ENCODE measurements around the gene CDK14. TPM values are rescaled to one million over a fixed set of nuclear protein-coding genes. Genes with fewer than 3 reads are reported as not detected.

The CDK14 gene
- total and polyA plus RNA-seq, 8 donors: 0.58 to 43.9 (median 12.2) TPM

DNA sequence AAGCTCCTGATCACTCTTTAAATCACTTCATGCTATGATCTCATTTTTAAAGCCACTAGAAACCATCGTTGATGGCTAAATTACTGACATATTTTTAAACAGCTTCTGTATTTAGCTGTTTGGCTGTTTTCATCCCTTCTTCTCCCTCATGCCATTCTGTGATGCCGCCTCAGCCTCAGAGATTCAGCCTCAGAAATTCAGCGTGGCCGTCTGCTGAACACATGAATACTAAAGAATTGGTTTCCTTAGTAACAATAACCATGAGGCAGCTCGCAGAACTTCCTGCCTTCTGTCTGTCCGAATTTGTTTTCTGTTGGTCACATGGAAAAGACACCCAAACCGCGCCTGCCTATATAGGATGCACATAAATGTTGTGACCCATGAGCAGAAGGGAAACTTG is 637.1 kb downstream of the CDK14 start:
- no peak overlapping the region for H3K27ac ChIP-seq
- no peak for DNase-seq
- TF ChIP-seq POLR2A (IDR thresholded peaks at IDR 0.05) (no peak), POLR2AphosphoS5 (IDR thresholded peaks at IDR 0.05) (no peak), EP300 (IDR thresholded peaks at IDR 0.05) (no peak)
- TF ChIP-seq, protein P1, sequence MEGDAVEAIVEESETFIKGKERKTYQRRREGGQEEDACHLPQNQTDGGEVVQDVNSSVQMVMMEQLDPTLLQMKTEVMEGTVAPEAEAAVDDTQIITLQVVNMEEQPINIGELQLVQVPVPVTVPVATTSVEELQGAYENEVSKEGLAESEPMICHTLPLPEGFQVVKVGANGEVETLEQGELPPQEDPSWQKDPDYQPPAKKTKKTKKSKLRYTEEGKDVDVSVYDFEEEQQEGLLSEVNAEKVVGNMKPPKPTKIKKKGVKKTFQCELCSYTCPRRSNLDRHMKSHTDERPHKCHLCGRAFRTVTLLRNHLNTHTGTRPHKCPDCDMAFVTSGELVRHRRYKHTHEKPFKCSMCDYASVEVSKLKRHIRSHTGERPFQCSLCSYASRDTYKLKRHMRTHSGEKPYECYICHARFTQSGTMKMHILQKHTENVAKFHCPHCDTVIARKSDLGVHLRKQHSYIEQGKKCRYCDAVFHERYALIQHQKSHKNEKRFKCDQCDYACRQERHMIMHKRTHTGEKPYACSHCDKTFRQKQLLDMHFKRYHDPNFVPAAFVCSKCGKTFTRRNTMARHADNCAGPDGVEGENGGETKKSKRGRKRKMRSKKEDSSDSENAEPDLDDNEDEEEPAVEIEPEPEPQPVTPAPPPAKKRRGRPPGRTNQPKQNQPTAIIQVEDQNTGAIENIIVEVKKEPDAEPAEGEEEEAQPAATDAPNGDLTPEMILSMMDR (IDR thresholded peaks at IDR 0.05): no peak
- no peak overlapping the region for H3K4me3 ChIP-seq
- no peaks in the 10 kb centered on the region for H3K36me3 ChIP-seq
- H3K27me3 ChIP-seq: no peaks in the 10 kb centered on the region
- no peaks in the 10 kb centered on the region for H3K4me1 ChIP-seq
- WGBS, 5 donors: 77 to 82% (median 78%) methylated on average over 8 of the region's 8 CpGs
- no peaks in the 10 kb centered on the region for H3K9me3 ChIP-seq
- intact Hi-C loops (cut with DNase I; ENCODE audit: low total_unique reads): no loop called here

DNA sequence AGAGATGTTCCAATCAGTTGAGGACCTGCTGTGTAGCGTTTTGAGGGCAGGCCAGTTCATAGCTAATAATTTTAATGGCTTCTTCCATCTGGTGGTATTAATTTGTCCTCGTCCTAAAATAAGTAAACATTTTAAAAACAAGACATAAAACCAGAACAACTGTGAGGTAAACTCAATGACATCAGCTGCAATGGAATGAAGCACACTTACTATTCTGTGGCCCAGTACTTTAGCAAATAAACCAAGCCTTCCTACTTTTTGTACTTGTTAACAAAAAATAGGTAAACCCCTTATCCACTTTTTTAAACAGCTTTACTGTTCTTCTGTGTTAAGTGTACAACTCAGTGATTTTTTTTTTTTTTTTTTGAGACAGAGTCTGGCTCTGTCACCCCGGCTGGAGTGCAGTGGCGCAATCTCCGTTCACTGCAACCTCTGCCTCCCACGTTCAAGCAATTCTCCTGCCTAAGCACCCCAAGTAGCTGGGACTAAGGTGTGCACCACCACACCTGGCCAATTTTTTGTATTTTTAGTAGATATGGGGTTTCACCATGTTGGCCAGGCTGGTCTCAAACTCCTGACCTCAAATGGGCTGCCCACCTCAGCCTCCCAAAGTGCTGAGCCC is 639.2 kb downstream of the CDK14 start:
- 75 to 87% (median 84%) methylated on average over 6 of the region's 6 CpGs for WGBS, 5 donors
- H3K36me3 ChIP-seq: no peaks in the 10 kb centered on the region
- no peak for TF ChIP-seq POLR2AphosphoS5 (IDR thresholded peaks at IDR 0.05)

DNA sequence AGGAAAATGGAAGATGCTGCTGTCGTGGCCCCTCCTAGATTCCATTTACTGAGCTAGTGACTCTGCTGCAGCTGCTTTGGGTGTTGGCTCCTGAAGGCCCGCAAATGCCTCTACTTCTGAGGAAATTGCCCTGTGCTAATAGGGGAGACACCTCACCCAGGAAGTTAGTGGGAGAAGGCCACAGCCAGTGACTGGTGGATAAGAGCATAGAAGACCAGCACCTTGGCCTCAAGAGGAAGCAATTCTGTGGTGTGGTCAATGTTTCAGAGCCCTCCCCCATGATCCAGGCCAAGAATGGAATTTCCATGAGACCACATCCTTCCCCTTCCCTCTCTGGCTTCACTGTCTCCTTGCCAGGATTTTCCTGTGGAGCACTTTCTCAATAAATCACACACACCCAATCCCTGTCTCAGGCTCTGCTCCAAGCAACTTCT is 643.1 kb downstream of the CDK14 start:
- intact Hi-C loops (cut with DNase I; ENCODE audit: low total_unique reads): no loop called here
- Histone ChIP-seq H3K4me1 (peaks cover 0 to 13% (median 5%) of the 10 kb centered on the region in 4 donors), H3K36me3 (no peaks in the 10 kb centered on the region), H3K27ac (no peak overlapping the region), H3K9me3 (no peaks in the 10 kb centered on the region), H3K27me3 (no peaks in the 10 kb centered on the region), H3K4me3 (no peak overlapping the region)
- TF ChIP-seq POLR2AphosphoS5 (IDR thresholded peaks at IDR 0.05) (no peak), POLR2A (IDR thresholded peaks at IDR 0.05) (no peak), EP300 (IDR thresholded peaks at IDR 0.05) (no peak)
- TF ChIP-seq, protein P1 (IDR thresholded peaks at IDR 0.05): no peak
- DNase-seq: peak in 1 of 2 donors; percentile 38
- WGBS, 5 donors: 48 to 65% (median 54%) methylated on average over 2 of the region's 2 CpGs

More for the DNA sequence above, 639.2 kb downstream of the CDK14 start:
- intact Hi-C loops (cut with DNase I; ENCODE audit: low total_unique reads): no loop called here
- no peak overlapping the region for H3K27ac ChIP-seq
- no peaks in the 10 kb centered on the region for H3K27me3 ChIP-seq
- no peak overlapping the region for H3K4me3 ChIP-seq
- DNase-seq: no peak
- H3K9me3 ChIP-seq: no peaks in the 10 kb centered on the region
- peaks cover 0 to 11% (median 4%) of the 10 kb centered on the region in 4 donors for H3K4me1 ChIP-seq

DNA sequence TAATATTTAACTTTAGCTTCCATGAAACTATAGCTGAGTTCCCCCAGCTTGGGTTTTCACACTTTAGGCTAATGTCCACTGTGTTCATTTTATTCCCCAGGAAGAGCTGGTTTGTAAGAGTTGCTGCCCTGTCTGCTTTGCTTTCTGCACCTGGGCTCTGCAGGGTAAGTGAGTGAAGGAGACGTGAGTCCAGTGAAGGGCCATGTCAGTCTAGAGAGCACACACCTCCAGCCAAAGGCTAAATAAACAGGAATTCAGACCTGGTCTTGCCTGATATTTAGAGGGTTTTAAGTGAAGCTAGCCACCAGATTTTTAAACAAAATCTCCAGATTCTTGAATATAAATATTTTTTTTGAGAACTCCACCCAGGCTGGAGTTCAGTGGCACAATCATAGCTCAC is 643.7 kb downstream of the CDK14 start:
- Histone ChIP-seq H3K4me1 (peaks cover 0 to 13% (median 5%) of the 10 kb centered on the region in 4 donors), H3K9me3 (no peaks in the 10 kb centered on the region), H3K36me3 (no peaks in the 10 kb centered on the region), H3K4me3 (no peak overlapping the region), H3K27ac (no peak overlapping the region), H3K27me3 (no peaks in the 10 kb centered on the region)
- DNase-seq: no peak
- TF ChIP-seq, protein P1 (IDR thresholded peaks at IDR 0.05): no peak
- no peak for TF ChIP-seq EP300 (IDR thresholded peaks at IDR 0.05)
- no peak for TF ChIP-seq POLR2AphosphoS5 (IDR thresholded peaks at IDR 0.05)
- TF ChIP-seq POLR2A (IDR thresholded peaks at IDR 0.05): no peak
- WGBS, 5 donors: 23 to 50% (median 48%) methylated on average over 1 of the region's 1 CpG
- intact Hi-C loops (cut with DNase I; ENCODE audit: low total_unique reads): no loop called here

DNA sequence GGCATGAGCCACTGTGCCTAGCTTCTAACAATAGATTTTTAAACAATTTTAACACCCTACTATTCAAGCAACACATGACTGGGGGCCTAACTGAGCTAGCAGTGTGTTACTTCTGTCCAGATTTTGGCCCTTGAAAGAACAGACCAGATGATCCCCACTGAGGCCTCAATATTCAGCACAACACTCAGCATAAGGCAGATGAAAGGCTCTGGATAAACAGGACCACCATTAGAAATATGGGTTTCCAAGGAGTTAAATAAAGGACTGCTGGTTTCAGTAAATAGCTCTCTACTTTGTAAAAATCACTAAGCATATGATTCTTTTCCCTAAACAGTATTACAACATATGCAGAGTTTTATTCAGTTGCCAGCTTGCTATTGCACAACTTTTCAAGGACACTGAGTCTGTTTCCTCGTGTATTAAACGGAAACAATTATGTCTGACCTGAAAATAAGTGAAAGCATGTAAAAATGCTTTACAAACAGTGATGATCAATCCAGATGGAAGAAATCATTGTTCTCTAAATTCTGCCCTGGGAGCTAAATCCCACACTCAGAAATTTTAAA is 644.3 kb downstream of the CDK14 start:
- Histone ChIP-seq H3K27me3 (no peaks in the 10 kb centered on the region), H3K9me3 (no peaks in the 10 kb centered on the region), H3K4me1 (peaks cover 0 to 13% (median 5%) of the 10 kb centered on the region in 4 donors), H3K27ac (no peak overlapping the region), H3K4me3 (no peak overlapping the region), H3K36me3 (no peaks in the 10 kb centered on the region)
- intact Hi-C loops (cut with DNase I; ENCODE audit: low total_unique reads): no loop called here
- TF ChIP-seq EP300 (IDR thresholded peaks at IDR 0.05): no peak
- DNase-seq: peak in 1 of 2 donors; percentile 70
- WGBS, 5 donors: 63 to 82% (median 78%) methylated on average over 2 of the region's 2 CpGs

Measured in stomach (tissue), 9 donors.